ENCODE data around the gene PRICKLE1. TPM values are rescaled to one million over a fixed set of nuclear protein-coding genes. Genes with fewer than 3 reads are reported as not detected.

PRICKLE1 gene
- total and polyA plus RNA-seq, 2 of the 13 experiments (the other 11 are each of a cell fraction or from before 2014, with no cell fraction given) = not detected

DNA sequence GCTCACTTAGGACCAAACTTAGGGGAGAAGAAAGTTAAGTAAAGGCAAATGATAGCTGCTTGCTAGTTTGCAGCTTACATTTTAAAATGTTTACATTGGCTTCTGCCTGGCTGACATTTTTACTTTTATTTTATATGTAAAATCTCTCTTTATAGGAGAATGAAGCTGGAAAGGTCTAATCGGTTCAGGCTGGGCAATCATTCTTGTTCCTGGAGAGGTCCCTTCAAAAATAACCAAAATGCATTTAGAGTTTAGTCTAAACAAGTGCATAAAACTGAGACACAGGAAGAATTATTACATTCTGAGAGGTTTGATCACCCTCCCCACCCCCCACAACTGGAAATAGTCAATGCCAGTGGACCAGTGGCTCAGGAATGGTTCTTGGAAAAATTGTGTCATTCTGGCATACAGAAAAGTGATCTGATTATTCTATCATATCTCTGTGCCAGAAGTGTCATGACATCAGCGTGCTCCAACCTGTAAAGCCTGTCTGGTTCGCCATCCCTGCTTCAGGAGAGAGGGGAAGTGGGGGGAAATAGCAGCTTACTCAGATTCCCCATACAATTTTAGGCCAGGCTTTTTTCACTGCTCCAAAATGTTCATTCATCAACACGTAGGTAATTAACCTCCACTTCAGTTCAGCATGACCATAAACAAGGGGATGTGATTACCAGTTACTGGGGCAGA is 4.2 kb downstream of the PRICKLE1 start (continued):
- TF ChIP-seq ZNF747 (CRISPR knock-in tag; IDR thresholded peaks at IDR 0.05; ENCODE audit: borderline replicate concordance) (no peak), ZNF773 (CRISPR knock-in tag; IDR thresholded peaks at IDR 0.05; ENCODE audit: borderline replicate concordance) (no peak)

DNA sequence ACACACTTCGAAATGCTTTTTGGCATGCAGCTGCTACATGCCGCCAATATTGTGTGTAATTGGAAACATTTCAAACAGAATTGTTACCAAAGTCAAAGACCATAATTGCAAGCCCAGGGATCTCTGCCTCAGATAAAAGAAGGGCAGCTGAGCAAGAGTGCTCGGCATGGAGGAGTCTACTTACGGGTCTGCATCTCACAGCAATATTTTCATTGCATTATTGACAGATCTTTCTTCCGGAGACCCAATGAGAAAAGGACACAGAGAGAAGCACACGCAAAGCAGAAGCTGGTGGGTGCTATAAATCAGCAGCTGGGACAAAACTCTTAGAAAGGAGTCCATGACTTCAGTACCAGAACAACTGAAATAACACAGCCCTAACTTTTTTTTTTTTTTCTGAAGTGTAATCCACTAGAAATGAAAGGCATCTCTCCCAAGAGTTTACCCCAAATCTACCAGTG is 4.9 kb downstream of the PRICKLE1 start:
- CTCF ChIA-PET (ENCODE audit: low intra/inter-chr PET ratio, low total read pairs) = no interaction called here
- H3K4me2 ChIP-seq (ENCODE audit: low read depth, low read length) = no peak overlapping the region
- in situ Hi-C loops (cut with HindIII; ENCODE audit: extremely low pct_ligation_motif_present, low pct_unique_long_range_greater_than_20kb) = no loop called here

DNA sequence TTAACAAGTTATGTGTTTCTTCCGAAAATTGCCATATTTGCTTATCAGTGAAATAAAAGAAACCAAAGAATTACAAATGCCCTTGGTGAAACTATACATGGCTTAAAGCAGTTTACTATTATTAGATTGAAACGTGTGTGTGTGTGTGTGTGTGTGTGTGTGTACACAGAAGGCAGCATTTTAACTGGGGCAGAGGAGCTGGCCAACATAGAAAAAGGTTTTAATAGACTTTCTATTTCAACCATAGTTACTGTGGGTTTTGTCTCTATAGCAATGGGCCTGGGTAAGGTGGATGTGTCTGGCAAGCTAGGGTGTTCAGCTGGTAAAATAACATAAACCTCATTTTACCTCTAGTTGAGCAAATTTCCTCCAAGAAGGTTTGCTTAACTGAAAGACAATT is 6.5 kb downstream of the PRICKLE1 start:
- Histone ChIP-seq H3K4me1 (ENCODE audit: insufficient read depth, low read length) (peaks cover 10% of the 10 kb centered on the region), H3K4me2 (ENCODE audit: low read depth, low read length) (no peak overlapping the region), H4K20me1 (ENCODE audit: insufficient read depth, low read length) (no peaks in the 10 kb centered on the region), H3K9ac (ENCODE audit: insufficient read depth, low read depth, low read length) (no peak overlapping the region), H3K36me3 (replicated peaks in 1 of 2; ENCODE audit: control insufficient read depth in 1 of 2, insufficient read depth in 2 of 2, low read length in 2 of 2) (no peaks in the 10 kb centered on the region), H3K9me3 (ENCODE audit: low read length) (no peaks in the 10 kb centered on the region), H3K27me3 (ENCODE audit: control insufficient read depth in 1 of 2, insufficient read depth in 2 of 2, low read length in 2 of 2) (peaks cover 0 to 18% of the 10 kb centered on the region in 2 experiments; a peak in 2 of 5 replicates), H3K27ac (ENCODE audit: extremely low read length, insufficient read depth, low read length) (no peak overlapping the region), H2AFZ (ENCODE audit: low read length) (no peak overlapping the region), H3K4me3 (replicated peaks in 1 of 3; ENCODE audit: insufficient read depth in 1 of 3, low read depth in 2 of 3, low read length in 3 of 3) (no peak overlapping the region), H3K79me2 (ENCODE audit: insufficient read depth, low read length) (no peaks in the 10 kb centered on the region)
- BruUV-seq (replicated peaks) = no TSS peak
- in situ Hi-C loops (cut with HindIII; ENCODE audit: extremely low pct_ligation_motif_present, low pct_unique_long_range_greater_than_20kb) (no loop called here), intact Hi-C loops (cut with micrococcal nuclease; ENCODE audit: unreplicated experiment) (no loop called here)
- no peak for TF ChIP-seq ESRRA (CRISPR knock-in tag; IDR thresholded peaks at IDR 0.05; ENCODE audit: low read depth)
- TF ChIP-seq, protein P1, sequence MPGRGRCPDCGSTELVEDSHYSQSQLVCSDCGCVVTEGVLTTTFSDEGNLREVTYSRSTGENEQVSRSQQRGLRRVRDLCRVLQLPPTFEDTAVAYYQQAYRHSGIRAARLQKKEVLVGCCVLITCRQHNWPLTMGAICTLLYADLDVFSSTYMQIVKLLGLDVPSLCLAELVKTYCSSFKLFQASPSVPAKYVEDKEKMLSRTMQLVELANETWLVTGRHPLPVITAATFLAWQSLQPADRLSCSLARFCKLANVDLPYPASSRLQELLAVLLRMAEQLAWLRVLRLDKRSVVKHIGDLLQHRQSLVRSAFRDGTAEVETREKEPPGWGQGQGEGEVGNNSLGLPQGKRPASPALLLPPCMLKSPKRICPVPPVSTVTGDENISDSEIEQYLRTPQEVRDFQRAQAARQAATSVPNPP (CRISPR knock-in tag; IDR thresholded peaks at IDR 0.05) = no peak
- no peak for TF ChIP-seq ZNF501 (CRISPR knock-in tag; IDR thresholded peaks at IDR 0.05)
- no peak for TF ChIP-seq NFYC (CRISPR knock-in tag; IDR thresholded peaks at IDR 0.05)
- TF ChIP-seq, protein P2, sequence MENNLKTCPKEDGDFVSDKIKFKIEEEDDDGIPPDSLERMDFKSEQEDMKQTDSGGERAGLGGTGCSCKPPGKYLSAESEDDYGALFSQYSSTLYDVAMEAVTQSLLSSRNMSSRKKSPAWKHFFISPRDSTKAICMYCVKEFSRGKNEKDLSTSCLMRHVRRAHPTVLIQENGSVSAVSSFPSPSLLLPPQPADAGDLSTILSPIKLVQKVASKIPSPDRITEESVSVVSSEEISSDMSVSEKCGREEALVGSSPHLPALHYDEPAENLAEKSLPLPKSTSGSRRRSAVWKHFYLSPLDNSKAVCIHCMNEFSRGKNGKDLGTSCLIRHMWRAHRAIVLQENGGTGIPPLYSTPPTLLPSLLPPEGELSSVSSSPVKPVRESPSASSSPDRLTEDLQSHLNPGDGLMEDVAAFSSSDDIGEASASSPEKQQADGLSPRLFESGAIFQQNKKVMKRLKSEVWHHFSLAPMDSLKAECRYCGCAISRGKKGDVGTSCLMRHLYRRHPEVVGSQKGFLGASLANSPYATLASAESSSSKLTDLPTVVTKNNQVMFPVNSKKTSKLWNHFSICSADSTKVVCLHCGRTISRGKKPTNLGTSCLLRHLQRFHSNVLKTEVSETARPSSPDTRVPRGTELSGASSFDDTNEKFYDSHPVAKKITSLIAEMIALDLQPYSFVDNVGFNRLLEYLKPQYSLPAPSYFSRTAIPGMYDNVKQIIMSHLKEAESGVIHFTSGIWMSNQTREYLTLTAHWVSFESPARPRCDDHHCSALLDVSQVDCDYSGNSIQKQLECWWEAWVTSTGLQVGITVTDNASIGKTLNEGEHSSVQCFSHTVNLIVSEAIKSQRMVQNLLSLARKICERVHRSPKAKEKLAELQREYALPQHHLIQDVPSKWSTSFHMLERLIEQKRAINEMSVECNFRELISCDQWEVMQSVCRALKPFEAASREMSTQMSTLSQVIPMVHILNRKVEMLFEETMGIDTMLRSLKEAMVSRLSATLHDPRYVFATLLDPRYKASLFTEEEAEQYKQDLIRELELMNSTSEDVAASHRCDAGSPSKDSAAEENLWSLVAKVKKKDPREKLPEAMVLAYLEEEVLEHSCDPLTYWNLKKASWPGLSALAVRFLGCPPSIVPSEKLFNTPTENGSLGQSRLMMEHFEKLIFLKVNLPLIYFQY (CRISPR knock-in tag; IDR thresholded peaks at IDR 0.05; ENCODE audit: borderline replicate concordance) = no peak
- no peak for TF ChIP-seq SIX4 (CRISPR knock-in tag; IDR thresholded peaks at IDR 0.05)
- TF ChIP-seq ZNF891 (CRISPR knock-in tag; IDR thresholded peaks at IDR 0.05) = no peak
- 16% methylated on average over 2 of the region's 2 CpGs for WGBS (ENCODE audit: low lambda C conversion rate)
- DNase-seq (ENCODE audit: low spot score) (no peak), ATAC-seq (no peak), FAIRE-seq (no peak)
- ChIA-PET POLR2A (no interaction called here), CTCF (ENCODE audit: low intra/inter-chr PET ratio, low total read pairs) (no interaction called here)

More for the DNA sequence above, 4.9 kb downstream of the PRICKLE1 start:
- DNase-seq (ENCODE audit: low spot score) (no peak), FAIRE-seq (no peak), ATAC-seq (no peak)
- Histone ChIP-seq H4K20me1 (ENCODE audit: insufficient read depth, low read length) (no peaks in the 10 kb centered on the region), H3K79me2 (ENCODE audit: insufficient read depth, low read length) (no peaks in the 10 kb centered on the region), H3K4me3 (replicated peaks in 1 of 3; ENCODE audit: insufficient read depth in 1 of 3, low read depth in 2 of 3, low read length in 3 of 3) (no peak overlapping the region), H3K9me3 (ENCODE audit: low read length) (no peaks in the 10 kb centered on the region), H2AFZ (ENCODE audit: low read length) (no peak overlapping the region), H3K9ac (ENCODE audit: insufficient read depth, low read depth, low read length) (no peak overlapping the region), H3K27me3 (ENCODE audit: control insufficient read depth in 1 of 2, insufficient read depth in 2 of 2, low read length in 2 of 2) (peaks cover 2 to 33% of the 10 kb centered on the region in 2 experiments; a peak in 4 of 5 replicates), H3K36me3 (replicated peaks in 1 of 2; ENCODE audit: control insufficient read depth in 1 of 2, insufficient read depth in 2 of 2, low read length in 2 of 2) (no peaks in the 10 kb centered on the region), H3K27ac (ENCODE audit: extremely low read length, insufficient read depth, low read length) (no peak overlapping the region), H3K4me1 (ENCODE audit: insufficient read depth, low read length) (peaks cover 19% of the 10 kb centered on the region)
- POLR2A ChIA-PET = no interaction called here
- TF ChIP-seq DNMT3B (CRISPR knock-in tag; conservative IDR thresholded peaks at IDR 0.05) = no peak
- TF ChIP-seq NFE2 (CRISPR knock-in tag; IDR thresholded peaks at IDR 0.05) = no peak
- TF ChIP-seq ZNF33B (CRISPR knock-in tag; IDR thresholded peaks at IDR 0.05) = no peak
- TF ChIP-seq KMT2A (CRISPR knock-in tag; IDR thresholded peaks at IDR 0.05) = no peak
- 6% methylated on average over 6 of the region's 6 CpGs for WGBS (ENCODE audit: low lambda C conversion rate)
- intact Hi-C loops (cut with micrococcal nuclease; ENCODE audit: unreplicated experiment) = no loop called here
- no TSS peak for BruUV-seq (replicated peaks)
